GM19468 (cell line): ENCODE results near the gene HAS3.
"Not testable (repeated sequence)": the region's sequence is repeated elsewhere in the genome, so short reads cannot be mapped to it uniquely, and the experiment has no call there.

Experiments
- ATAC-seq: cut with Tn5 transposase; IDR thresholded peaks from one replicate; pipeline ENCODE4 v1.9.1; 2021; ENCODE audit warnings: mild to moderate bottlenecking, moderate library complexity, moderate number of reproducible peaks; ENCODE audit not compliant: unreplicated experiment; ENCODE audit errors: extremely low read depth

Gene HAS3

DNA sequence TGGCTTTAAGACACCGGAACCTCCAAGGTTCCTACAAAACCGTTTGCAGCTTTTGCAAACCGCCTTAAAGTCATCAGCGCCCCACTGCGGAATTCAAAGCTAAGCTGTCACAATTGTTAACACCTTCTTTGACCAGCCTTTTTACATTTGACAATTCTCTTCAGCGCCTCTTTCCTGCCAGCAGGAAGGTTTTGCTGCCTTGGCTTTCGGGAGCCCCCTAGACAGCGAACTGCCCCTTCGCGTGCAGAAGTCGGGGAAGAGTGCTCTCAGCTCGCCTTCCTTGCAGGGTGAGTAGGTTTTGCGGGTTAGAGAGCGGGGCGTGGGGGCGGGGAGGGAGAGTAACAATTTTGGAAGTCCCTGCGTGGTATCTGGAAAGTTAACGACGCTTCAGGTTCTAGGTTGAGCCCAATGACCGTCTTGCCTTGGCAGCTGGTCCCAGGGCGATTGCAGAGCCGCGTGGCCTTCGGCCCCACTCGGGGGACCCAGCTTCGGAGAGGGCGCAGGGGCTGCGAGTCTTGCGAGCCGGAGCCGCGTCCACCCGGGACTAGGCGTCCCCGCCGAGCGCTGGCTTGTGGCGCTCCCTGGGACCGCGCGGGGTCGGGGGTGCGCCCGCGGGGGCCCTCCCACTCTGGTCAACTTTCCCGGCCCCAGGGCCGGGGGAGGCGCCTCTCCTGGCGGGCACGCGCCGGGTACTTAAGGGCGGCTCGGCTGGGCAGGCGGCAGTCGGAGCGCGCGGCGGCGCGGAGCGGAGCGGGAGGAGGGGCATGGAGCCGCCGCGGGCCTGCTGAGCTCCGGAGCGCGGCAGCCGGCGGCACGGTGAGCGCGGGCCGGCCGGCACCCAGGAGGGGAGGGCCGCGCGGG lies at the start of gene HAS3:
Gene HAS3, plus strand, starts transcription at position 153 of the 861 bp plus-strand sequence. CDS start 3,743 bp downstream, outside the sequence.
- ATAC-seq, result no peak

- ATAC-seq, result no peak
Measured at GRCh38 chr16:69055980-69056379, 49.5 kb upstream of the HAS3 start.

DNA sequence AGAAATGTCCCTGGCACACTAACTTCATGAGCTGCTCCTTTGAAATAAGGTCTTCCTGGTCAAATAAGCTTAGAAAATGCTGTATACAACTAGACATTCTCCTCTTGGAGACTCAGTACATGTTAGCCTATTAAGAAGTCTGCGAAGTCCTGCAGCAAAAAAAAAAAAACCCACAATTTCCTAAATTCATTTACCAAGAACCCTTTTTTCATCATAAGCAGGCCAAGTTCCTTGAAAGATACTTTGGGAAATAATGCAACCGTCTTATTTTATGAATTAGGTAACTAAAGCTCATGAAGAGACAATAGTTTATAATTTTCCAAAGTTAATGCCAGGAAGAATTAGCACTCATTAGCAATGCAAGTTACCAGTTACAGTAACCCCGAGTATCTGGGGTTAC lies 49.0 kb upstream of the HAS3 start:
- no peak for ATAC-seq

DNA sequence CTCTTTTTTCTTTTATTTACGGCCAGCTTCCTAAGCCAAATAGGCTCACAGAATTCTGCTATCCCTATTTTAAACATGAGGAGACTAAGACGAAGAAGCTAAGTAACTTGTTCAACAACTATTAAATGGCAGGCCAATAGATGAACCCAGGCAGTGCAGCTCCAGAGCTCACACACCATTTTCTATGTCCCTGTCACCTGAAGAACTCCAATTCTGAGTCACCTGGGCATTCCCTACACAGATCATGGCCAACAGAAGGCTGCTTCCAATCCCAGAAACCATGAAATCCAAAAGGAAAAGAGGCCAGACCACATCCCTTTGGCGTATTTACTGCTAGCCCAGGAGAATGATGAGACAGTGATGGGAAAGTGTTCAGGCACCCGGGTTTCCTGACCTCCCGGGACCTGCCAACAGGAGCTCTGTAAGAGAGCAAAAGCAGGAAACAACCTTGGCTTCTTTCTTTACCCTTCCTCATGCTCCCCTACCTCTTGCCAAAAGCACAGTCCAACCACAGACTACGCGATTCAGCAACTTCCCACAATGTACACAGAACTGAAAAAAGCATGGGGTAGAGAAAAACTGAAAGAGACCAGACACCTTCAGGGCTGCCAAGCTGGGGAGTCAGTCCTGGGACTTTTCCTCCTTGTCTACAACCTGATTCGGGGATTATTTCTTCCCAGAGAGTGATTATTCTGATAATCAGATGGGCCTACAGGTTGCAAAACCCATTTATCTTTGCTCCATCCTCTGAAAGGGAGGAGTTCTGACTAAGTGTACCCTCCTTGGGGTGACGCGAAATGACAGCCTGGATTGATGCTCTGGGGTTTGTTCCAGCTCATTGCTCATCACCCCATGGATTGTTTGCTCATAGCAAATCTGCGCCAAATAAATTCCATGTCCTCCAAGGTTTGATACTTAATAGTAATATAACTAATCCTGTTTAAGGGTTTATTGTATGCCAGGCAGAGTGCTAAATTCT lies 47.8 kb upstream of the HAS3 start:
- no peak for ATAC-seq

- ATAC-seq, result not testable (repeated sequence)
Measured at GRCh38 chr16:69063491-69063890, 42.0 kb upstream of the HAS3 start.

DNA sequence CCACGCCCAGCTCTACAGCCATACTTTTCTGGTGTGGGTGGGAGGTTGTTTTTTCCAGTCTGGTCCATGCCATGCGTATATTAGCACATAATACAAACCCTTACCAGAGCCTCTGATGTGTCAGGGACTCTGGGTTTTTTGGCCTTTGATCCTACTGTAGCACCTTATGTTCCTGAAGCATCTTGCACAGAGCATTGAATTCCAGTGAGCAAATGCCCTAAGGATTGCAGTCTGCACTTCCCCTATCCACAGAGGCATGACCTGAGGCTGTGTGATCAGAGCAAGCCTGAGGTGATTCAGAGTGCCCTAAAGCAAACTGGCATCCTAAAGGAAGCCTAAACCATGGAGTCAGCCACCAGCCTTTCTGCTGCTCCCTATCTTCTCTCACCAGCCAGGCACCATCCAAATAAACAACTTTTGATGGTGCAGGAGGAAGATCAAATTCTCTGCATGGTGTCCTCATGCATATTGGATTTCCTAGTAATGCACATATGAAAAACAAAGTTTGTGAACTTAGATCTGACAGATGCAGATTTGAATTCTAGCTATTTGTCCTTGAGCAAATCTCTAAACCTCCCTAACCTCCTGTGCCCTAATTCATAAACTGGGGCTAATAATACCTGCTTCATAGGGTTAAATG lies 41.2 kb upstream of the HAS3 start:
- ATAC-seq, result no peak

- no peak for ATAC-seq
Measured at GRCh38 chr16:69064764-69065313, 40.6 kb upstream of the HAS3 start.

DNA sequence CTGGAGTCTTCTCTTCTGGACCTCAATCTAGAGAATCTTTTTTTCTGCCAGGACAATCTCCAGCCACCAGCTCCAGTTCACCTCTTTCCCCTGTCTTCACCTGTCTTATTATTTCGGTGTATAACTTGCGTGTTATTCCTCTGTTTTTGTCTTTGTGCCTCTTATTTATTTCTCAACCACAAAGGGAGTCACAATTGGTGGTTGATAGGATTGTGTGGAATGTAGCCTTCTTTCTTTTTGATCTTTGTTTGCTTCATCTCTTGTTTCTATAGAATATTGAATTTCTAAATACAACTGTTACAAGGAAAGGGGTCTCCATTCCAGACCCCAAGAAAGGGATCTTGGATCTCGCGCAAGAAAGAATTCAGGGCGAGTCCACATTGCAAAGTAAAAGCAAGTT lies 35.9 kb upstream of the HAS3 start:
- no peak for ATAC-seq

GRCh38 chr16:69071036-69071435 lies 34.4 kb upstream of the HAS3 start:
- ATAC-seq, result no peak

GRCh38 chr16:69072640-69072974 lies 32.8 kb upstream of the HAS3 start:
- ATAC-seq, result no peak

DNA sequence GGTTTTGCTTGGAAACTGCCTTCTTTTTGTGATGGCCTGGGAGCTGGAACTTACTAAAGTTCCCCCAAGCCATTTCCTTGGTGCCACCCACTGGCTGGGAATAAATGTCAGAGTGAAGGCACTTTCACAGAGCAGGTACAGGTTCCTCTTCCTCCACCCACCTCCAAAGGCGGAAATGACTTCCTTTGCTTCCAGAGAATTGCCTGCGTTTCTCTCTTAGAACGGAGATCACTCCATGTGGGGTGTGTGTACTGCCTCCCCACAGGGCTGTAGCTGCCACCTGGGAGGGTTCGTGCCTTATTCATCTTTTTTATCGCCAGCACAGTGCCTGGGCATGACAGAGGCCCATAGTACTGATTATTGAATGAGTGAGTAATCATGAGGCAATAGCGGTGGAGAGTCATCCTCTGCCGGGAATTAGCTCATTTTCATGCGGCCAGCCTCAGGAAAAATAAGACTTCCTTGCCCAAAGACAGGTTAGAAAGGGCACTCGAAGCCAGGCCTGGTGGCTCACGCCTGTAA lies 32.2 kb upstream of the HAS3 start:
- no peak for ATAC-seq

- no peak for ATAC-seq
Measured at GRCh38 chr16:69077251-69077650, 28.2 kb upstream of the HAS3 start.

- no peak for ATAC-seq
Measured at GRCh38 chr16:69078073-69078472, 27.4 kb upstream of the HAS3 start.

DNA sequence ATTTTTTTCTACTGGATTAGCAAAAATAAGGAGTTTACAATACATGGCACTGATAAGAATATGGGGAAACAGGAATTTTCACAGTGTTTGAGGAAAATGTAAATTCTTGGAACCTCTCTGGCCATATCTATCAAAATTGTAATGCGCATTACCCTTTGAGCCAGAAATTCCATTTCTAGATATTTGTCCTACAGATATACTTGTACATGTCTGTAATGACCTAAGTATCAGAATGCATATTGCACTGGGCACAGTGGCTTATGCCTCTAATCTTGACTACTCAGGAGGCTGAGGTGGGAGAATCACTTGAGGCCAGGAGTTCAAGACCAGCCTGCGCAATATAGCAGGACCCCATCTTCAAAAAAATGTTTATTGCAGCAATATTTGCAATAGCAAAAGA lies 25.8 kb upstream of the HAS3 start:
- ATAC-seq, result no peak

DNA sequence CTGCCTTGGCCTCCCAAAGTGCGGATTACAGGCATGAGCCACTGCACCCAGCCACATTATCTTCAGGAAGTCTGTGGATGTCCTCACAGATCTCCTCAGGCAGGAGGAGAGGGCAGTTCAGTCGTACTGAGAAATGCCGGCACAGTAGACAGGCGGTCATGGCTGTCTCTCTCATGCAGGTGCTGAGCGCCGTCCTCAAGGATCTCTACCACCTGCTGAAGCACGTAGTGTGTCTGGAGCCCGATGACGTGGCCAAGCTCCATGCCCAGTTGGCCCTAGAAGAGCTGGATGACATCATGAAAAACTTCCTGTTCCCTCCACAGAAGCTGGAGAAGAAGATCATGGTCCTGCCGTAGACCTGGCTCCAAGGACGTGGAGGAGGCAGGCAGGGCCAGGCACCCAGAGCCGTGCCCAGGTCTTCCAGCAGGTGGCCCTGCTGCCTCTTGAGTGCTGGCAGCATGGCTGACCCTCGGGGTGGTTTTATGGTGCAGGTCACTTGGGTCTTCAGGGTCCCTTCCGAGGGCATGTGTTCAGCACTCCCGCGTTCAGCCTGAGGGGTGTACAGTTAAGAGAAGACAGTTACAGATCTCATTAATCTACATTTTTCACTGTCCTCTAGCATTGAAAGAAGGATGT lies 22.0 kb upstream of the HAS3 start:
- no peak for ATAC-seq

DNA sequence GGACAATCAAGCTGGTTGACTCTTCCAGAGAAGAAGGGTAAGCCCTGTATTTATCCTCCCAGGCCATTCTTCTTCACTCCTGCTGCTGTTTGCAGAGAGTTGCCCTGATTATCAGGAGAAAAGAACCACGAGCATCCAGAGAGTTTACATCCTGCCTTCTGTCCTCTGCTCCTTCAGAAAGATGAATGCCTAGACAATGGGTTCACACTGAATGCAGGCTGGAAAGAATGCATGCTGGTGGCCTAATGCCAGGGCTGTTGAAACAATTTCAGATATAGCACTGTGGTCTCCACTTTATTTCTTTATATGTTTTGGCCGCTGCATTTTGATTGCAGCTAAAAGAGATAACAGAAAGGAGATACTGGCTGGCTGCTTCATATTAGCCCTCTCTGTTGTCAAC lies 21.2 kb upstream of the HAS3 start:
- ATAC-seq, result no peak

- no peak for ATAC-seq
Measured at GRCh38 chr16:69085032-69085695, 20.3 kb upstream of the HAS3 start.

- ATAC-seq, result no peak
Measured at GRCh38 chr16:69087161-69087581, 18.3 kb upstream of the HAS3 start.

- no peak for ATAC-seq
Measured at GRCh38 chr16:69088684-69089083, 16.8 kb upstream of the HAS3 start.
